ENCODE results near the gene PDZD2. TPM values are rescaled to one million over a fixed set of nuclear protein-coding genes. Genes with fewer than 3 reads are reported as not detected.

Gene PDZD2
- polyA plus RNA-seq, 3 donors = 0.10 TPM; not detected in 2

- Mint-ChIP-seq H3K36me3 (no peaks in the 10 kb centered on the region), H3K4me3 (no peak overlapping the region), H3K9me3 (peaks cover 2 to 9% (median 5%) of the 10 kb centered on the region in 7 donors), H3K27ac (no peak overlapping the region), H3K4me1 (no peaks in the 10 kb centered on the region), H3K27me3 (ENCODE audit: low read depth in 3 of 3) (no peaks in the 10 kb centered on the region)
- 92% methylated on average over 3 of the region's 7 CpGs for WGBS (ENCODE audit: insufficient coverage)
- H2AFZ ChIP-seq (ENCODE audit: insufficient read depth, low read depth, low read length, poor library complexity, severe bottlenecking) = no peak overlapping the region
- no peak for TF ChIP-seq CTCF (IDR thresholded peaks at IDR 0.05)
- no peak for DNase-seq
- no peaks in the 10 kb centered on the region for H3K4me1 ChIP-seq (ENCODE audit: control insufficient read depth in 1 of 2, insufficient read depth in 2 of 2, low read length in 2 of 2)
- H3K9me3 ChIP-seq (replicated peaks in 1 of 2; ENCODE audit: control insufficient read depth in 1 of 2, insufficient read depth in 1 of 2, low read length in 2 of 2) = no peaks in the 10 kb centered on the region
- no peaks in the 10 kb centered on the region for H3K79me2 ChIP-seq (ENCODE audit: insufficient read depth, low read length)
- H3K36me3 ChIP-seq (replicated peaks in 1 of 2; ENCODE audit: control insufficient read depth in 1 of 2, insufficient read depth in 2 of 2, low read length in 2 of 2) = no peaks in the 10 kb centered on the region
- H3K4me3 ChIP-seq (replicated peaks in 1 of 3; ENCODE audit: low read depth in 2 of 3, low read length in 3 of 3) = no peak overlapping the region
- no peaks in the 10 kb centered on the region for H4K20me1 ChIP-seq (ENCODE audit: insufficient read depth, low read length)
- H3K4me2 ChIP-seq (replicated peaks; ENCODE audit: extremely low read depth, low read length, poor library complexity, severe bottlenecking) = no peak overlapping the region
- no peak overlapping the region for H3K27ac ChIP-seq (ENCODE audit: low read depth in 1 of 2, low read length in 2 of 2)
- H3K9ac ChIP-seq (ENCODE audit: insufficient read depth, low read length, poor library complexity, severe bottlenecking) = no peak overlapping the region
- no peaks in the 10 kb centered on the region for H3K27me3 ChIP-seq (ENCODE audit: control insufficient read depth in 2 of 2, insufficient read depth in 2 of 2, low read length in 2 of 2)
- intact Hi-C loops (cut with micrococcal nuclease) = no loop called here
These were observed 35.5 kb downstream of the PDZD2 start for GRCh38 chr5:31674371-31674951.

- Histone ChIP-seq H3K27me3 (ENCODE audit: control insufficient read depth in 2 of 2, insufficient read depth in 2 of 2, low read length in 2 of 2) (no peaks in the 10 kb centered on the region), H2AFZ (ENCODE audit: insufficient read depth, low read depth, low read length, poor library complexity, severe bottlenecking) (no peak overlapping the region), H3K4me1 (ENCODE audit: control insufficient read depth in 1 of 2, insufficient read depth in 2 of 2, low read length in 2 of 2) (no peaks in the 10 kb centered on the region), H3K9ac (ENCODE audit: insufficient read depth, low read length, poor library complexity, severe bottlenecking) (no peak overlapping the region), H3K36me3 (replicated peaks in 1 of 2; ENCODE audit: control insufficient read depth in 1 of 2, insufficient read depth in 2 of 2, low read length in 2 of 2) (no peaks in the 10 kb centered on the region), H4K20me1 (ENCODE audit: insufficient read depth, low read length) (no peaks in the 10 kb centered on the region), H3K4me2 (replicated peaks; ENCODE audit: extremely low read depth, low read length, poor library complexity, severe bottlenecking) (no peak overlapping the region), H3K27ac (ENCODE audit: low read depth in 1 of 2, low read length in 2 of 2) (no peak overlapping the region), H3K9me3 (replicated peaks in 1 of 2; ENCODE audit: control insufficient read depth in 1 of 2, insufficient read depth in 1 of 2, low read length in 2 of 2) (no peaks in the 10 kb centered on the region), H3K4me3 (replicated peaks in 1 of 3; ENCODE audit: low read depth in 2 of 3, low read length in 3 of 3) (no peak overlapping the region), H3K79me2 (ENCODE audit: insufficient read depth, low read length) (no peaks in the 10 kb centered on the region)
- no peak for DNase-seq
- no peak overlapping the region for H3K4me3 Mint-ChIP-seq
- WGBS (ENCODE audit: insufficient coverage) = 93% methylated on average over 6 of the region's 6 CpGs
- H3K4me1 Mint-ChIP-seq = no peaks in the 10 kb centered on the region
- H3K27ac Mint-ChIP-seq = no peak overlapping the region
- intact Hi-C loops (cut with micrococcal nuclease) = no loop called here
- no peaks in the 10 kb centered on the region for H3K36me3 Mint-ChIP-seq
- peaks cover 2 to 9% (median 5%) of the 10 kb centered on the region in 7 donors for H3K9me3 Mint-ChIP-seq
- H3K27me3 Mint-ChIP-seq (ENCODE audit: low read depth in 3 of 3) = no peaks in the 10 kb centered on the region
- TF ChIP-seq CTCF (IDR thresholded peaks at IDR 0.05) = no peak
These were observed 36.5 kb downstream of the PDZD2 start for GRCh38 chr5:31675472-31675871.

Data from CD14-positive monocyte (primary cell).